CD4-positive, alpha-beta T cell (primary cell): ENCODE measurements around the gene SOX5. TPM values are rescaled to one million over a fixed set of nuclear protein-coding genes. Genes with fewer than 3 reads are reported as not detected.

Experiments
- ATAC-seq: fragments of 200-7000 bp; cut with Tn5 transposase; one replicate; pipeline ENCODE4 v1.10.0; 2022; ENCODE audit warnings: mild to moderate bottlenecking; ENCODE audit not compliant: poor library complexity
- CTCF ChIA-PET: fragments of 350-600 bp; sonication (Branson Sonifier 250); formaldehyde crosslinking; loops from one replicate; lab custom pipeline; 2021; ENCODE audit warnings: antibody characterized with exemption, inconsistent platforms; lab: Charles Lee
- POLR2A ChIA-PET: fragments of 350-600 bp; sonication (Branson Sonifier 250); formaldehyde crosslinking; loops from one replicate; lab custom pipeline; 2021; ENCODE audit warnings: antibody characterized with exemption, inconsistent platforms; lab: Charles Lee
- DNase-seq, 14 experiments: peaks; one replicate each; pipeline ENCODE4 v3.0.0-alpha.2; 2013 to 2020; ENCODE audit warnings: mixed read lengths in 2 of 14
- H3K27ac ChIP-seq, 2 donors: one replicate each; pipeline versions ENCODE4 v1.5.1 to v1.7.0; 2013; ENCODE audit warnings: low read length in 2 of 2, low read depth in 1 of 2, mild to moderate bottlenecking in 1 of 2
- H3K27me3 ChIP-seq, 2 experiments: 1 replicate in 1 of 2; 2 replicates in 1 of 2; pipeline versions ENCODE4 v1.6.1 to v1.7.0; 2013; ENCODE audit warnings: low read length in 2 of 2, control low read depth in 1 of 2, mild to moderate bottlenecking in 1 of 2, moderate library complexity in 1 of 2; ENCODE audit not compliant: insufficient read depth in 2 of 2, control insufficient read depth in 1 of 2
- H3K36me3 ChIP-seq: one replicate; pipeline ENCODE4 v1.6.1; 2013; ENCODE audit warnings: low read length, control low read depth; ENCODE audit not compliant: insufficient read depth
- H3K4me1 ChIP-seq: one replicate; pipeline ENCODE4 v1.6.1; 2013; ENCODE audit warnings: low read length, control low read depth; ENCODE audit not compliant: insufficient read depth
- H3K4me3 ChIP-seq: one replicate; pipeline ENCODE4 v1.5.1; 2013; ENCODE audit warnings: mild to moderate bottlenecking, low read length, moderate library complexity
- H3K9me3 ChIP-seq, 2 experiments: 1 replicate in 1 of 2; 2 replicates in 1 of 2; pipeline versions ENCODE4 v1.6.1 to v1.7.0; 2013; ENCODE audit warnings: low read length in 2 of 2, mild to moderate bottlenecking in 2 of 2, control low read depth in 1 of 2, moderate library complexity in 1 of 2; ENCODE audit not compliant: control insufficient read depth in 1 of 2, insufficient read depth in 1 of 2
- H3K27ac Mint-ChIP-seq: one replicate; pipeline ENCODE4 v1.8.0; 2020; ENCODE audit warnings: mixed read lengths
- H3K27me3 Mint-ChIP-seq: one replicate; pipeline ENCODE4 v1.8.0; 2021; ENCODE audit warnings: mixed read lengths
- H3K36me3 Mint-ChIP-seq: one replicate; pipeline ENCODE4 v1.8.0; 2021; ENCODE audit warnings: low read depth, mixed read lengths
- H3K4me1 Mint-ChIP-seq: one replicate; pipeline ENCODE4 v1.8.0; 2021; ENCODE audit warnings: low read depth, mixed read lengths
- H3K4me3 Mint-ChIP-seq: one replicate; pipeline ENCODE4 v1.8.0; 2020; ENCODE audit warnings: mild to moderate bottlenecking, mixed read lengths
- H3K9me3 Mint-ChIP-seq: one replicate; pipeline ENCODE4 v1.8.0; 2020; ENCODE audit warnings: mixed read lengths
- intact Hi-C, 2 experiments: fragments of 100-400 bp; cut with DNase I in 1 of 2; cut with micrococcal nuclease in 1 of 2; formaldehyde crosslinking; loops; one replicate each; pipeline versions ENCODE4 v1.15.1 to v1.9.0; 2023 to 2025; cut with DNase I, micrococcal nuclease
- total RNA-seq, 174 experiments: library from RNA in 2 of 174; stranded (reverse) in 2 of 174; gene quantifications; one replicate each; pipeline ENCODE4 v1.2.3 and lab custom pipeline; 2021 to 2026
- TF ChIP-seq, protein P1 (sequence below): fragments of 200-600 bp; IDR thresholded peaks from one replicate; pipeline ENCODE4 v1.8.0; 2022; ENCODE audit warnings: antibody characterized with exemption, mild to moderate bottlenecking

SOX5 gene
- total RNA-seq, 2 experiments from 2014 or later = not detected

DNA sequence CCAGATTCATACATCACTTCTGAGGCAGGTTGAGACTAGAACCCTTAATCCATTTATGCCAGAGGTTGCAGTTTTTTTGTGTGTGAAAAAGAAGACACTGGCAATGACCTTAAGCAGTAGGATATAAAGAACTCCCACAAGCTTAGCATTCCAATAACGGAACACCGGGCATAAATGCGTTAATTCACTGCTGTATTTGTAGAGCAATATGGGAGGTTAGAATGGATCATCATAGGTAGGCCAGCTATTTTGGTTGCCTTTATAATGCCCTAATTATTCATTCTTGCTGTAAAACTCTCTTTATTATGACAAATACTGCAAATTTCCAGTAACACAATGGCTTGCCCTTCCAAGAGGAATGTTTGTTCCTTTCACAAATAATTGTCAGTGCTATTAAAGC, 322.7 kb downstream of the SOX5 start:
- DNase-seq = no peak
- Mint-ChIP-seq H3K9me3 (peaks cover 3% of the 10 kb centered on the region), H3K27me3 (no peaks in the 10 kb centered on the region), H3K4me1 (no peaks in the 10 kb centered on the region), H3K4me3 (no peak overlapping the region), H3K27ac (no peak overlapping the region), H3K36me3 (no peaks in the 10 kb centered on the region)
- intact Hi-C loops = no loop called here
- Histone ChIP-seq H3K27ac (no peak overlapping the region), H3K4me1 (no peaks in the 10 kb centered on the region), H3K4me3 (no peak overlapping the region), H3K9me3 (no peaks in the 10 kb centered on the region), H3K36me3 (no peaks in the 10 kb centered on the region), H3K27me3 (no peaks in the 10 kb centered on the region)
- no peak for ATAC-seq
- TF ChIP-seq, protein P1, sequence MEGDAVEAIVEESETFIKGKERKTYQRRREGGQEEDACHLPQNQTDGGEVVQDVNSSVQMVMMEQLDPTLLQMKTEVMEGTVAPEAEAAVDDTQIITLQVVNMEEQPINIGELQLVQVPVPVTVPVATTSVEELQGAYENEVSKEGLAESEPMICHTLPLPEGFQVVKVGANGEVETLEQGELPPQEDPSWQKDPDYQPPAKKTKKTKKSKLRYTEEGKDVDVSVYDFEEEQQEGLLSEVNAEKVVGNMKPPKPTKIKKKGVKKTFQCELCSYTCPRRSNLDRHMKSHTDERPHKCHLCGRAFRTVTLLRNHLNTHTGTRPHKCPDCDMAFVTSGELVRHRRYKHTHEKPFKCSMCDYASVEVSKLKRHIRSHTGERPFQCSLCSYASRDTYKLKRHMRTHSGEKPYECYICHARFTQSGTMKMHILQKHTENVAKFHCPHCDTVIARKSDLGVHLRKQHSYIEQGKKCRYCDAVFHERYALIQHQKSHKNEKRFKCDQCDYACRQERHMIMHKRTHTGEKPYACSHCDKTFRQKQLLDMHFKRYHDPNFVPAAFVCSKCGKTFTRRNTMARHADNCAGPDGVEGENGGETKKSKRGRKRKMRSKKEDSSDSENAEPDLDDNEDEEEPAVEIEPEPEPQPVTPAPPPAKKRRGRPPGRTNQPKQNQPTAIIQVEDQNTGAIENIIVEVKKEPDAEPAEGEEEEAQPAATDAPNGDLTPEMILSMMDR = no peak
- ChIA-PET CTCF (no interaction called here), POLR2A (no interaction called here)

DNA sequence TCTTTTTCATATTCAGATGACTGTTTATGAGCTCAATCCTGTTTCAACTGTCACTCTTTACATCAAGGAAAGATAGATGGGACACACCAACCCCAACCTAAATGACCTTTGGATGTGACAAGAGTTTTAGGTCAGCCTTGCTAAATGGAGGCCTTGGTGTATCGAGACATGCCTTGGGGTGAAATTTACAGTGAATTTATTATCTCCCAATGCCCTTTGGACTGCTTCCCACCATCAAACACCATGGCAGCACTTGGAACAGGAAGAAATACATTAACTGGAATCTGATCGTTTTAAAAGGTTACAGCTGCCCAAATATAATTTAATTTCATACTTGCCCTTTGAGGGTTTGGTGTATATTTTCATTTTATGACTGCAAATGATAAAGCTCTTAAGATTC, 327.6 kb downstream of the SOX5 start:
- Histone ChIP-seq H3K4me3 (no peak overlapping the region), H3K4me1 (no peaks in the 10 kb centered on the region), H3K27me3 (no peaks in the 10 kb centered on the region), H3K27ac (no peak overlapping the region), H3K9me3 (no peaks in the 10 kb centered on the region), H3K36me3 (no peaks in the 10 kb centered on the region)
- Mint-ChIP-seq H3K9me3 (peaks cover 3% of the 10 kb centered on the region), H3K4me1 (no peaks in the 10 kb centered on the region), H3K27ac (no peak overlapping the region), H3K4me3 (no peak overlapping the region), H3K36me3 (no peaks in the 10 kb centered on the region), H3K27me3 (no peaks in the 10 kb centered on the region)
- TF ChIP-seq, protein P1 = no peak
- no peak for ATAC-seq
- no peak for DNase-seq
- POLR2A ChIA-PET = no interaction called here
- CTCF ChIA-PET = no interaction called here
- intact Hi-C loops = no loop called here

DNA sequence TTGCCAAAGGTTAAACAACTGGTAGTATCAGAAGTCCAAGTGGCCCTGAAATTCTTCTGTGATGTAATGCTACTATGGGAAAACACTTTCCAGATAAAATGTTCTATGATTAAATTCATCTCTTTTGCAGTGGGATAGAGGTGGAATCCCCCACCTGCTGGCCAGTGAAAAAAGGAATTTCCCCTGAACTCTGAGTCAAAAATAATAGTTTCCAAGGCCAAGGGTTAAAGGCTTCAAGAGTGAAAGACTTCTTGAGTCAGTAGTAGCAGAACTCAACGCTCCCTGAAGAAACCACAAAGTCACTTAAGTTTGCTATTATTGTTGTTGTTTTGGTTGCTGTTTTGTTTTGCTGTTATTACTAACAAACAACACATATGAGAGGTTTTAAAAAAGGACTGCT, 330.8 kb downstream of the SOX5 start:
- Mint-ChIP-seq H3K27me3 (no peaks in the 10 kb centered on the region), H3K4me1 (no peaks in the 10 kb centered on the region), H3K36me3 (no peaks in the 10 kb centered on the region), H3K4me3 (no peak overlapping the region), H3K9me3 (peaks cover 3% of the 10 kb centered on the region), H3K27ac (no peak overlapping the region)
- Histone ChIP-seq H3K9me3 (no peaks in the 10 kb centered on the region), H3K36me3 (no peaks in the 10 kb centered on the region), H3K4me1 (no peaks in the 10 kb centered on the region), H3K27ac (no peak overlapping the region), H3K4me3 (no peak overlapping the region), H3K27me3 (no peaks in the 10 kb centered on the region)
- ATAC-seq = no peak
- intact Hi-C loops = no loop called here
- TF ChIP-seq, protein P1 = no peak
- ChIA-PET CTCF (no interaction called here), POLR2A (no interaction called here)
- no peak for DNase-seq
